Stimulated activated CD8-positive, alpha-beta memory T cell treated with anti-CD3 and anti-CD28 coated beads, Interleukin-15, amount 100 ng/mL, for 24 hours (primary cell): Measurements from ENCODE around the gene BLM.

ENCODE experiments used
- DNase-seq: peaks from one replicate; pipeline ENCODE4 v3.0.0-alpha.2; 2020; ENCODE audit warnings: low read depth

Gene BLM

DNA sequence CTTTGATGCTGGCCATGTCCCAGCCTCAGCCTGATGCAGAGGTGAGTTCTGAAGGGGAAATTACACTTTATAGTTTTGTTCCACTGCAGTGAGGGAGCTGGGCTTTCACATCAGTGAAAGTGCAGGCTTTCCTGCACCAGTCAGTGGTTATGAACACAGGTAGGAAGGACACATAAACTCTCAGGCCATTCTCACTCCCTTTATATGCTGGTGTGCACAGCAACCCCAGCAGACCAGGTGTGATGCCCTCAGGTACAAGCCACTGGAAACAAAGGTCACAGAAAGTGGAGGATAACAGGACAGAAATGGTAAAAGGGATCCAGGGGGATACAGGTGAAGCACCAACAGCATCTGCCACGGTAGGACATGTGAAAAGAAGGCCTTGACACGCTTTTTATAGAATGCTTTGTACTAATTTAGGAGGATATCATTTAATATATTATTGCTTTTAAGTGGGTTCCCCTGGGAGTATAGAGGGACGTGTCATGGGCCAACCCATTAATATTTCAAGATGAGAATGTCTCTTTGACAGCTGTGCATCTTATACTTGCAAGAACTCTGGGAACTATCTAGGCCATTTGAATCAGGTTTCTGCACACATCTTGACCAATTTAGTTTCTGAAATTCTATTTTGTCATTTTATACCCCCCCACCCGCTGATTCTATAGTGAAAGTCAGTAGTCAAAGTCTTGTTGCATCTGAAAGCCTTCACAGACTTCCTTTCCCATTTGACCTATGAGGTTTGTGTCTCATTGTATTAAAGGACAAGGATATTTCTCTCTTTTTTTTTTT, 25.0 kb upstream of the BLM start:
- no peak for DNase-seq

DNA sequence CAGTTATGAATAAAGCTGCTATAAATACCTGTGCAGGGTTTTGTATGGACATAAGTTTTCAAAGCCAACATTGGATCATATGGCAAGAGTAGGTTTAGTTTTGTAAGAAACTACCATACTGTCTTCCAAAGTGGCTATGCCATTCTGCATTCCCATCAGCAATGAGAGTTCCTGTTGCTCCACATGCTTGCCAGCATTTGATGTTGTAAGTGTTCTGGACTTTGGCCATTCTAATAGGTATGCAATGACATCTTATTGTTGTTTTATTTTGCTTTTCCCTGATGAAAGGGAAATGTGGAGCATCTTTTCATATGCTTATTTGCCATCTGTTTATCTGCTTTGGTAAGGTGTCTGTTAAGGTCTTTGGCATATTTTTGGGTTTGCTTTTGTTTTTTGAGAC, 22.2 kb upstream of the BLM start:
- DNase-seq, result no peak

DNA sequence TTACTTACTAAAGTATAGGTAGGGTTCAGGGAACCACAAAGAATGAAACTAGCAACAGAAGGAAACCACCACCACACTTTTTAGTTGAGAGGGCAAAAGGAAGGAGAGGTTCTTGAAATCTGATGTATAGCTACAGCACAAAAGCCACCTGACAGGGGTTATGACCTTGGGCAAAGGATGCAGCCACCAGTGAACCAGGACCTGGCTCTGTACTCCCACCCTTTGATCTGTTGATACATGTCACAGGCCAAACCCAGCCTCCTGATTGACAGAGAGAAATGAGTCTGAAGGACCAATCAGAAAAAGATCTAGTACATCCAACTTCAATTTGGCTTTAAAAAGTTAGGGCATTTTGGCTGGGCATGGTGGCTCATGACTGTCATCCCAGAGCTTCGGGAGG, 20.0 kb upstream of the BLM start:
- no peak for DNase-seq

DNA sequence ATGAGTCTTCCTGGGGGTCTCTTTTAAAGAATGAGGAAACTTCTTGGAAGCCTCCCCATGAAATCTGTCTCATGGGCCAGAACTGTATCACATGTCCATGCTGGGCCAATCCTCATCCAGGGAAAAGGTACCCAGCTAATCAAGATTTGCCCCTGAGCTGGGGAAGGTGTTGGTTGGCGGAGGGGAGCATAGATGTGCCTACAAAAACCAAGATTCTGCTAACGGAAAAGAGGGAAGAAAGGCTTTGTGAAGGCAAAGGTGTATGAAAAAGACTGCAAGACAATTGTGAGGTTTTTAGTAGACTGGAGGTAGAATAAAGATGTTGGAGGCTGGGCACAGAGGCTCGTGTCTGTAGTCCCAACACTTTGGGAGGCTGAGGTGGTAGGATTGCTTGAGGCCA, 18.5 kb upstream of the BLM start:
- no peak for DNase-seq

DNA sequence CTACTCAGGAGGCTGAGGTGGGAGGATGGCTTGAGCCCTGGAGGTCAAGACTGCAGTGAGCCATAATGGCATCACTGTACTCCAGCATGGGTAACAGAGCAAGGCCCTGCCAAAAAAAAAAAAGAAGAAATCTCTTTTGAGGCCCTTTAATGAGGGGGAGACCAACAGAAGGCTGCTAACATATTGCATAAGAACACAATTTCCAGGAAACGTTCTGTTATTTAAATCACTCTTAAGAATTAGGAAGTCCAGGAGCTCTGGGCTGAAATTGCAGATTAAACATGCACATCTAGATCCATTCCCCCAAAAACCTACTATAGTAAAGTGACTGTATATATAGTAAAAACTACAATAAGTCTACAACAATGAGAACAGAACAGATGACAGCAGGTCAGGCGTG, 16.1 kb upstream of the BLM start:
- no peak for DNase-seq

DNA sequence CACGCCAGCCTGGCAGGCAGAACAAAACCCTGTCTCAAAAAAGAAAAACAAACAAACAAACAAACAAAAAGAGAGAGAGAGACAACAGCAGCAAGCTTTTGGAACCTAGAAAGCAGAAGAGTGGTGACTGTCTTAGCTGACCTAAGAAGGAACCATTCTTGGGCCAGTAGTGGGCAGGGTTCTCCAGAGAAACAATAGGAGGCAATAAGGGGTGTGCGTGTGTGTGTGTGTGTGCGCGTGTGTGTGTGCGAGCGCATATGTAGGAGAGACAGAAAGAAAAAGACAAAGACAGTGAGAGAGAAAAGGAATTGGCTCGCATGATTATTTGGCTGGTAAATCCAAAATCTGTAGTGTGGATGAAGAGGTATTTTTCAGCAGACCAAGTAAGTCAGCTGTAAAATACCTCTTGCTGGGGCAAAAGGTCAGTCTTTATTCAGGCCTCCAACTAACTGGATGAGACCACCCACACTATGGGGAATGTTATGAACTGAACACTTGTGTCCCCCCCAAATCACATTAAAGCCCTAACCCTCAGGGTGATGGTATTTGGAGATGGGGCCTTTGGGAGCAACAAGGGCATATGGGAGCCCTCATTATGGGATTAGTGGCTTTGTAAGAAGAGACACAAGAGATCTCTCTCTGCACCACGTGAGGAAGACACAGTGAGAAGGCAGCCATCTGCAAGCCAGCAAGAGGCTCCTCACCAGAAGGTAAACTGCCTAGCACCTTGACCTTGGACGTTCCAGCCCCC, 15.1 kb upstream of the BLM start:
- no peak for DNase-seq

DNA sequence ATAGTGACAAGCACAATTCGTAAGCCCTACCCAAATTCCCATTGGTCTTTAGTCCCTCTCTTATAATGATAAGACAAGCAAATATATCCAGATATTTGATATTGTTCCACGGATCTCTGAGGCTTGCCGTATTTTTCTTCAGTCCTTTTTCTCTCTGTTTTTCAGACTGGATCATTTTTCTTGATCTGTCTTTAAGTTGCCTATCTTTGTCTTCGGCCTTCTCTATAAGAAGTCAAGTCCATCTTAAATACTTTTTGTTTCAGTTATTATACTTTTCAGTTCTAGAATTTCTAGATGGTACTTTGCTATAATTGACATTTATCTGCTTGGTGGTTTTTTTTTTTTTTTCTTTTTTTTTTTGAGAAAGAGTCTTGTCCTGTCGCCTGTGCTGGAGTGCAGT, 13.7 kb upstream of the BLM start:
- no peak for DNase-seq

DNA sequence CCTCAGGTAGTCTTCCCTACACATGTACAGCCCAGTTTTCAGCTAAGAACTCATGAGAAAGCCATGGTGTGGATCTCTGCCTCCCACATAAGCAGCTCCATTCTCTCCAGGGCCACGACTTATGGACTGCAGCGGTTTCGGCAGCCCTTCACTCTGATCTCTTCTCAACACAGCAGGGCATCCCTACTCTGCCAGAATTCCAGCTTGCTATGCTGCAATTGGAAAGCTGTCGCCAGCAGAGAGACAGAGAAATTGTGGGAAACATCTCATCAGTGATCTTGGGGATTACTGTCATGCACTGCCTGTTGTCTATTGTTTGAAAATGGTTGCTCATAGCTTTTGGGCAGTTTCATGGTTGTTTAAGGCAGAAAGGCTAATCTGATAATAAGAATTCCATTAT, 11.9 kb upstream of the BLM start:
- no peak for DNase-seq

DNA sequence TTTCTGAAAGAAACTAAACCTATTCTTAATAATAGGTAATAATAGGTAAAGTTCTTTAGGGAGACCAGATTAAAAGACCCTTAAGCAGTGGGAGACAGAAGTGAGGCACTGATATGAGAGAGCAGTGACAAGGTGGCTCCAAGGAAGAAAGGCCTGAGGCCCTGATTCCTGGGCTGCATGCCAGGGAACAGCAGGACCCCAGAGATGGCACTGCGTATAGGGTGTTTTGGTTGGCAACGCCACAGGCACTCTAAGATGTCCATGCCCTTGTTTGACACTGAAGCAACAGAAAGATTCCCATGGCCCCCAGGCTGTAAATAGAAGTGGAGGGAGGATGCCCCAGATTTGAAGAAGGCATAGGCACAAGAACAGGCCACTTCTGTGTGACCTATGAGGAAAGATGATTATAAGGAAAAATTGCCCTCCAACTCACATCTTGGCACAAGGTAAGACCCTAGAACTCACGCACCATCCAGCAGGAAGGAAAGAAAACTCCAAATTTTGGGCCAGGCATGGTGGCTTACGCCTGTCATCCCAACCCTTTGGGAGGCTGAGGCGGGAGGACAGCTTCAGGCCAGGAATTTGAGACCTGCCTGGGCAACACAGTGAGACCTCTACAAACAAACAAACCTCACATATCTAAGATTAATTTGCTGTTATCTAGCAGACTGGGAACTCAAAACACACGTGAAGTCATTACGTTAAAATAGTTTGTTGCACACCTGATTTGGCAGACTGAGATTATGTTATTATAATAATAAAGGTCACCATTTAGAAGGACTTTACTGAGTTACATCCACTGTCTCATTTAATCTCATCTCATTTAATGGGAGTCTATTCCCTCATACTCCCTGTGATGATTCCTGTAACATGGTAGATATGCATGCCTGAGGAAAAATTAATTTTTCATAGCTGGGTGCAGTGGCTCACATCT, 10.5 kb upstream of the BLM start:
- DNase-seq, result no peak

DNA sequence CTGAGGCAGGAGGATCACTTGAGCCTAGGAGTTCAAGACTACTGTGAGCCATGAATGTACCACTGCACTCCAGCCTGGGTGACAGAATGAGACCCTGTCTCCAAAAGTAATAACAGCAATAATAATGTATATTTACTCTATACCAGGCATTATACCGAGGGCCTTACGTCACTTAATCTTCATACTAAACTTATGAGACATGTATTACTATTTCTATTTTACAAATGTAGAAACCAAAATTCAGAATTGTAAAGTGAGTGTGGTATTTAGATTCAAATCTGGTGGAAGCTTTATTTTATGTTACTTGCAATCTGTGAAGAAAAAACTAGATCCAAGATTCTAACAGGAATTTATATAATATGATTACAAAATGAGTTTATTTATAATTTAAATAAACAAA, 9.7 kb upstream of the BLM start:
- DNase-seq, result no peak

DNA sequence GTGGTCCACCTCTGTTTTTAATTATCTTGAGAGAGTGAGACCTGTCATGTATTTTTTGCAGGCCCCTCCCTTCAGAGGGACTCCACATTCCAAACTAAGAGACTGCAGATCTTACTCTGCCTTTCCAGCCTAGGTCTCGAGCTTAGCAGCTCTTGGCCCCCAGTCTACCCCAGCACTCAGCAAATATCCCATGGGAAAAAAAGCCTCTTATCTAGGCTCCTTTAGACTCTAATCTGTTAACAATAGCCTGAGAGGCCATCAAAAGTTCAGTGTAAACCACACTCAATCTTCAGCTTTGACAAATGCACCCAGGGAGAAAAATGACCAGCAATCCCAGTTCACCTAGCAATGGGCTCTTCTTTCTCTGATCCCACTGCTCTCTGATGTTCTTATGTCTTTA, 8.6 kb upstream of the BLM start:
- no peak for DNase-seq

DNA sequence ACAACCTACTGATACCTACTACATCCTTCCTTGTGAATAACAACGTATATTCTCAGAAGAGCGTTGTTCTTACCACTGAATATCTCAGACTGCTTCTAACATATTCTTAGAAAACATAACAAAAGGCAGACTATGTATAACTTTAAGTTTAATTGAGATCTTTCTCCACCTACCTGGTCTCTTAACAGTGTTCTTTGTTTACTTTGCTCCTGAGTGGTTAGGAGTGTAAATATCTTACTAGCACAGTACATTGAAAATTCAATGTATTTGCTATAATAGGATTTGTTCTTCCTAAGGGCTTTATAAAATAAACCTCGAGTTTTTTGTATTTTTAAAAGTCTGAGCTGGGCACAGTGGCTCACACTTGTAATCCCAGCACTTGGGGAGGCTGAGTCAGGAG, 7.9 kb upstream of the BLM start:
- no peak for DNase-seq

DNA sequence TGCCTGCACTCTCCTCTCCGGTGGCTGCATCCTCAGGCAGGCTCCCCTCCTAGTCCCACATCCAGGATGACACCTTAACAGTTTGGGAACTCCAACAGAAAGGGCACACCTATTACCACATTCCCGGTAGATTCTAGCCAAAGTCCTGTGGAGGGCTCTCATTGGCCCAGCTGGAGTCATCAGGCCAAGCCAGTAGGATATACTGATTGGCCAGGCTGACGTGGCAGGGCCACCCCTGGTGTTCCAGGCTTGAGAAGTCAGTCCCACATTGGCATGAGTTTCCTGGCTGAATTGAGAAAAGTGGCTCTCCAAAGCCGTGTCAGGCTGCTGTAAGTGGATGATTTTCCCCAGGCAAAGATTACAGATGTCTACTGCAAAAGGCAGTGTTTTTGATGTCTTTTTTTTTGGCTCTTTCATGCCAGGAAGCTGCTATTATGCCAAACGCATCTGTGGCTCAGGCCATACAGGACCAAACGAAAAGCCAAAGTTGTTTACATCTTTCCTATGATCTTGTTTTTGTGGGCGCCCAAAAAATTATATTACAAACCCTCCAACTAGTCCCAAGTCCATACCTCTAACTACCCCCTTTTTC, 6.6 kb upstream of the BLM start:
- no peak for DNase-seq

DNA sequence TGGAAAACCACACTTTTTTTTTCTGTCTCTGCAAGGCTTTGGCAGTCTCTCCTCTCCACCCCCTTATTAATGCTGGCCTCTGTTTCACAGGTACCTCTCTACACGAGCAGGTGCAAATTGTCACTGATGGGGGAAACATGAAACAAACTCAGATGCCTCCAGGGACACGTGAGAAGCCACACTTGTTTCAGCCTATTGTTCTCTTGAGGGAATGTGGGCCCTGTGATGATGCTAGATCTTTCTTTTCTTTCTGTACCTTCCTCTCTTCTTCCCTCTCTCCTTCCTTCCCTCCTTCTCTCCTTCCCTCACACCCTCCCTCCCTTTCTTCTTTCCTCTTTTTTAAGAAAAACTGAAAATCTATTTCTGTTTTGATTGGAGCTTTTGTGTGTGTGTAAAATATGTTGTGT, 5.7 kb upstream of the BLM start:
- DNase-seq, result no peak

DNA sequence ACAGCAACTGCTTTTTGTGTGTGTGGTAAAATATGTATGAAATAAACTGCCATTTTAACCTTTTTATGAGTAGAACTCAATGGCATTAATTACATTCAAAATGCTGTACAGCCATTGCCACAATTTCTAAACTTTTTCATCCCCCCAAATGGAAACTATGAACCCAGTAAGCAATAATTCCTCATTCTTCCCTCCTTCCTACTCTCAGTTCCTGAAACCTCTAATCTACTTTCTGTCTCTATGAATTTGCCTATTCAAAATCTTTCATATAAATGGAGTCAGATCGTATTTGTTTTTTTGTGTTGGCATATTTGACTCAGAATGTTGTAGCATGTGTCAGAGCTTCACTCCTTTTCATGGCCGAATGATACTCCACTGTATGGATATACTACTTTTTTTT, 5.3 kb upstream of the BLM start:
- no peak for DNase-seq

DNA sequence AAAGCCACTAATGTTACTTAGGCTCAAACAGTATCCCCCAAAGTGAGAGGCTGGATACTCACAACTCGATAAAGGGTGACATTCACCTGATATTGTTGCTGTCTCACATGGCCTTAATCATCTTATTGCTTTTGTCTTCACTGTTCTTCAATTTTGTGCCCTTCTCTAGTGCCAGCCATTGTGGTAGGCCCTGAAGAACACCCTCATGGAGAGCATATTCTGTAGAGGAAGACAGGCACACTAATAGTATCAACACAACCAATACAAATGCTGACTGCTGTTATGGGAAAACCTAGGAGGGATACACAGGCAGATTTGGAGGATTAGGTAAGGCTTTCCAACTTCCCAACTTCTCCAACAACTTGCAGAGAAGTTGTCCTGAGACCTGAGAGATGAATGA, 4.1 kb upstream of the BLM start:
- no peak for DNase-seq

DNA sequence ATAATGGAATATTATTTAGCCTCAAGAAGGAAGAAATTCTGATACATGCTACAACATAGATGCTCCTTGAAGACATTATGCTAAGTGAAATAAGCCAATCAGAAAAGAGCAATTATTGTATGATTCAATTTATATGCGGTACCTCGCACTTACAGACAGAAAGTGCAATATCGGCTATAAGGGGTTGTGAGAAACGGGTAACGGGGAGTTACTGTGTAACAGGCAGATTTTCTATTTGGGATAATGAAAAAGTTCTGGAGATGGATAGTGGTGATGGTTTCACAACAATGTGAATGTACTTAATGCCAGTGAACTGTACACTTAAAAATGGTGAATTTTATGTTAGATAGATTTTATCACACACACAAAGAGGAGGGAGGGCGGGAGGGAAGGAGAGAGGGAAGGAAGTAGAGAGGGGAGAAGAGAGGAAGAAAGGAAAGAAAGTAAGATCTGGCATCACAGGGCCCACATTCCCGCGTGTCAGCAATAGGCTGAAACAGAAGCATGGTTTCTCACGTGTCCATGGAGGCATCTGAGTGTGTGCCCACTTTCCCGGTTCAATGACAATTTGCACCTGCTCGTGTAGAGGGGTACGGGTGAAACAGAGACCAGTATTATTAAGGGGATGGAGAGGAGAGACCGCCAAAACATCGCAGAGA, 700 bp upstream of the BLM start:
- no peak for DNase-seq

DNA sequence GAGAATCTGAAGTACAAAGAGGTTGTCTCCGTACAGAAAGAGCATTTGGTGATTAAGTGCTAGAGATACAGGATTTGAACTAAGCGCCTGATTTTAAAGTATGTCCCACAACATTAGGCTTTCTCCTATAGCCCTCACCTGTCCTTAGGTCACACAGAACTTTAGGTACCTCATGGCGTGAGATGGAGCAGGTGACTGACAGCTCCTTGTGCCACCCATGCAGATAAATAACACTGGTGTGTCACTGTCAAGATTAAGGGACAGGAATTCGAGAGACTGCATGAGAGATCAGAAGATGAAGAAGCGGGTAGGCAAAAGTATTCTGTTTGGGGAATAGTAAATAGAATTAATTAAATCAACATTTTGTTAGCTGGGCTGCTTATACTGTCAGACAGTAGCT, 1.1 kb downstream of the BLM start:
- no peak for DNase-seq

DNA sequence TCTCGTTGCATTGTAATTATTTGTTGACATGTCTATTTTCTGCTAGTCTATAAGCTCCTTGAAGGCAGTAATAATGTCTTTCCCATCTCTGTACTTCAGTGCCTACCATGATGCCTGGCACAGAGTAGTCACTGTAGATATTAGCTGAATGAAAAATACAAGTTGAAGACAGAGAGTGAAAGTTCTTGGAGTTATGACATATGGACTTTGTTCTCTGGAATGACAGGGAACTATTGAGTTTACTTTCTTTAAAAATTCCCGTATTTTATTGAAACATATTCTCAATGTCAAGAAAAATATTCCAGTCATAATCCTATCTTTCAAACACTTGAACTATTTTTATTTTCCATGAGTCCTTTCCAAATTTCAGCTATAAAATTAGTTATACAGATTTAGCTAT, 3.0 kb downstream of the BLM start:
- DNase-seq, result no peak

DNA sequence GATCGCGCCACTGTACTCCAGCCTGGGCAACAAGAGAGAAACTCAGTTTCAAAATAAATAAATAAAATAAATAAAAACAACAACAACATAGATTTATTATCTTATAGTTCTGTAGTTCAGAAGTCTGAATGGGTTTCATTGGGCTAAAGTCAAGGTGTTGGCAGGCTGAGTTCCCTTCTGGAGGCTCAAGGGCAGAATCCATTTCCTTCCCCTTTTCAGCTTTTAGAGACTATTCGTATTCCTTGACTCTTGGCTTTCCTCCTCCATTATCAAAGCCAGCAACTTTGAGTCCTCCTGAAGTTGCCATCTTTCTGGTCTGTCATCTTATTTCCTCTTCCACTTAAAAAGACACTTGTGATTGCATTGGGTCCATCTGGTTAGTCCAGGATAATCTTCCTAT, 12.1 kb downstream of the BLM start:
- DNase-seq, result no peak

DNA sequence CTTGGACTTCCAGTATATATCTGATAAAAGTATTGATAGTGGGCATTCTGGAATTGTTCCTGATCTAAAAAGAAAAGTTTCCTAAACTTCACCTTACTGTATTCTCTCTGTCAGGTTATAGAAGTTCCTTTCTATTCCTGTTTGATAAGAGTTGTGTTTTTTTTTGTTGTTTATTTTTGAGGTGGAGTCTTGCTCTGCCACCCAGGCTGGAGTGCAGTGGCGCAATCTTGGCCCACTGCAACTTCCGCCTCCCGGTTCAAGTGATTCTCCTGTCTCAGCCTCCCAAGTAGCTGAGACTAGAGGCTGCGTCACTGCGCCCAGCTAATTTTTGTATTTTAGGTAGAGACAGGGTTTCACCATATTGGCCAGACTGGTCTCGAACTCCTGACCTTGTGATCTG, 13.1 kb downstream of the BLM start:
- no peak for DNase-seq

DNA sequence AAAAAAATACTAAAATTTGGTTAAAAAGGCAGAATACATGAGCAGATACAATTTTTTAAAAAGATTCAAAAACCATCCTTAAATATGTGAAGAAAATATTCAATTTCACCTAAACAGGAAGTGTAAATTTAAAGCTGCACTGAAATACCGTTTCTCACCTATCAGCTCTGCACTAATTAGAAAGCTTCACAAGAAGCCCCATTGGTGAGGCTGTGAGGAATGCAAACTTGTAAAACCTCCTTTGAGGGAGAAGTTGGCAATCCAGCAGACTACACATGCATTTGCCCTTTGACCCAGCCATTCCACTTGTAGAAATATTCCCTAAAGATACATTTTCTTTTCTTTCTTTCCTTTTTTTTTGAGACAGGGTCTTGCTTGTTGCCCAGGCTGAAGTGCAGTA, 18.8 kb downstream of the BLM start:
- no peak for DNase-seq
